HEK293T (cell line): ENCODE measurements around the gene REC8.

ENCODE experiments used
- ARNT ChIP-seq: fragments of 450-650 bp; IDR thresholded peaks from 2 replicates; pipeline ENCODE4 v1.6.1; 2017; ENCODE audit warnings: mild to moderate bottlenecking
- BHLHE40 ChIP-seq: fragments of 450-650 bp; IDR thresholded peaks from 2 replicates; pipeline ENCODE4 v1.6.1; 2016; ENCODE audit warnings: mild to moderate bottlenecking, moderate library complexity, borderline replicate concordance
- HDGF ChIP-seq: fragments of 450-650 bp; IDR thresholded peaks from 2 replicates; pipeline ENCODE4 v1.6.1; 2017; ENCODE audit warnings: antibody characterized with exemption, borderline replicate concordance
- L3MBTL2 ChIP-seq: fragments of 450-650 bp; conservative IDR thresholded peaks from 2 replicates; pipeline ENCODE4 v1.6.1; 2016; ENCODE audit warnings: mild to moderate bottlenecking
- LEF1 ChIP-seq: fragments of 450-650 bp; IDR thresholded peaks from 2 replicates; pipeline ENCODE4 v1.6.1; 2017; ENCODE audit warnings: mild to moderate bottlenecking, borderline replicate concordance
- NFRKB ChIP-seq: fragments of 450-650 bp; IDR thresholded peaks from 2 replicates; pipeline ENCODE4 v1.6.1; 2016; ENCODE audit warnings: mild to moderate bottlenecking, moderate library complexity
- SP1 ChIP-seq: fragments of 450-650 bp; IDR thresholded peaks from 2 replicates; pipeline ENCODE4 v1.6.1; 2017
- TF ChIP-seq, protein P1 (sequence below): fragments of 450-650 bp; IDR thresholded peaks from 2 replicates; pipeline ENCODE4 v1.6.1; 2016

DNA sequence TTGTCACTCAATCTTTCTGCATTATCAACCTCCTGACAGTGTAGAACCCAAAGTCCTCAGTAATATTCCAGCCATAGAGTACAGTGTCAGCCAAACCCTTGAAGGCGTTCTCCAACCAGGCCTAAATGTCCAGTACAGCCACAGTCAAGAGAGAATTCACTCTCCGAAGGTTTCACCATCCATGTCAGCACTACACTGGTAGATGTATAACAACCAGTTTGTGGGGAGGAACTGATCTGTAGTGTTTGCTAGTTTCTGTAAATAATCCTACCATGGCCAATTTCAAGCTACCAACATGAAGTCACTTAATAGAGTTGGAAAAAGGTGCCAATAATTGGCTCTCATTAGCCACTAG is 44.4 kb downstream of the REC8 start:
- TF ChIP-seq NFRKB, result no peak
- no peak for TF ChIP-seq BHLHE40
- TF ChIP-seq LEF1, result no peak
- no peak for TF ChIP-seq L3MBTL2
- TF ChIP-seq ARNT, result no peak
- no peak for TF ChIP-seq SP1
- TF ChIP-seq, protein P1, sequence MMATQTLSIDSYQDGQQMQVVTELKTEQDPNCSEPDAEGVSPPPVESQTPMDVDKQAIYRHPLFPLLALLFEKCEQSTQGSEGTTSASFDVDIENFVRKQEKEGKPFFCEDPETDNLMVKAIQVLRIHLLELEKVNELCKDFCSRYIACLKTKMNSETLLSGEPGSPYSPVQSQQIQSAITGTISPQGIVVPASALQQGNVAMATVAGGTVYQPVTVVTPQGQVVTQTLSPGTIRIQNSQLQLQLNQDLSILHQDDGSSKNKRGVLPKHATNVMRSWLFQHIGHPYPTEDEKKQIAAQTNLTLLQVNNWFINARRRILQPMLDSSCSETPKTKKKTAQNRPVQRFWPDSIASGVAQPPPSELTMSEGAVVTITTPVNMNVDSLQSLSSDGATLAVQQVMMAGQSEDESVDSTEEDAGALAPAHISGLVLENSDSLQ, result no peak
- no peak for TF ChIP-seq HDGF
